ENCODE data around the gene C6orf89.

C6orf89 gene

GRCh38 chr6:36856277-36856676 is 29.5 kb upstream of the C6orf89 start:
- Histone ChIP-seq H3K4me3 (ENCODE audit: low read length) (no peak overlapping the region), H3K9me3 (ENCODE audit: control insufficient read depth, low read depth, low read length) (no peaks in the 10 kb centered on the region), H3K4me1 (ENCODE audit: control insufficient read depth, low read depth, low read length) (peaks cover 10% of the 10 kb centered on the region), H3K27ac (ENCODE audit: low read length) (no peak overlapping the region), H3K27me3 (ENCODE audit: control insufficient read depth, insufficient read depth, low read length) (no peaks in the 10 kb centered on the region), H3K9ac (ENCODE audit: low read length) (no peak overlapping the region), H3K36me3 (ENCODE audit: control insufficient read depth, low read depth, low read length) (peaks cover 46% of the 10 kb centered on the region)

GRCh38 chr6:36857325-36857724 is 28.4 kb upstream of the C6orf89 start:
- Histone ChIP-seq H3K27ac (ENCODE audit: low read length) (no peak overlapping the region), H3K36me3 (ENCODE audit: control insufficient read depth, low read depth, low read length) (peaks cover 44% of the 10 kb centered on the region), H3K9ac (ENCODE audit: low read length) (no peak overlapping the region), H3K27me3 (ENCODE audit: control insufficient read depth, insufficient read depth, low read length) (no peaks in the 10 kb centered on the region), H3K4me1 (ENCODE audit: control insufficient read depth, low read depth, low read length) (peaks cover 10% of the 10 kb centered on the region), H3K4me3 (ENCODE audit: low read length) (no peak overlapping the region), H3K9me3 (ENCODE audit: control insufficient read depth, low read depth, low read length) (no peaks in the 10 kb centered on the region)

- Histone ChIP-seq H3K4me3 (ENCODE audit: low read length) (peak overlapping the region; percentile 15), H3K4me1 (ENCODE audit: control insufficient read depth, low read depth, low read length) (peaks cover 10% of the 10 kb centered on the region), H3K9me3 (ENCODE audit: control insufficient read depth, low read depth, low read length) (no peaks in the 10 kb centered on the region), H3K27ac (ENCODE audit: low read length) (peak overlapping the region; percentile 82), H3K36me3 (ENCODE audit: control insufficient read depth, low read depth, low read length) (peaks cover 44% of the 10 kb centered on the region), H3K27me3 (ENCODE audit: control insufficient read depth, insufficient read depth, low read length) (no peaks in the 10 kb centered on the region), H3K9ac (ENCODE audit: low read length) (peak overlapping the region; percentile 40)
These were observed 27.3 kb upstream of the C6orf89 start for GRCh38 chr6:36858407-36858981.

- Histone ChIP-seq H3K9me3 (ENCODE audit: control insufficient read depth, low read depth, low read length) (no peaks in the 10 kb centered on the region), H3K36me3 (ENCODE audit: control insufficient read depth, low read depth, low read length) (peaks cover 29% of the 10 kb centered on the region), H3K4me3 (ENCODE audit: low read length) (no peak overlapping the region), H3K27ac (ENCODE audit: low read length) (no peak overlapping the region), H3K9ac (ENCODE audit: low read length) (no peak overlapping the region), H3K27me3 (ENCODE audit: control insufficient read depth, insufficient read depth, low read length) (no peaks in the 10 kb centered on the region), H3K4me1 (ENCODE audit: control insufficient read depth, low read depth, low read length) (peaks cover 10% of the 10 kb centered on the region)
These were observed 25.6 kb upstream of the C6orf89 start for GRCh38 chr6:36860126-36860525.

- peaks cover 28% of the 10 kb centered on the region for H3K36me3 ChIP-seq (ENCODE audit: control insufficient read depth, low read depth, low read length)
- H3K27ac ChIP-seq (ENCODE audit: low read length): no peak overlapping the region
- peaks cover 10% of the 10 kb centered on the region for H3K4me1 ChIP-seq (ENCODE audit: control insufficient read depth, low read depth, low read length)
- H3K4me3 ChIP-seq (ENCODE audit: low read length): no peak overlapping the region
- no peaks in the 10 kb centered on the region for H3K27me3 ChIP-seq (ENCODE audit: control insufficient read depth, insufficient read depth, low read length)
- no peak overlapping the region for H3K9ac ChIP-seq (ENCODE audit: low read length)
- no peaks in the 10 kb centered on the region for H3K9me3 ChIP-seq (ENCODE audit: control insufficient read depth, low read depth, low read length)
These were observed 23.4 kb upstream of the C6orf89 start for GRCh38 chr6:36862164-36862847.

GRCh38 chr6:36862848-36863382 is 22.8 kb upstream of the C6orf89 start:
- Histone ChIP-seq H3K27me3 (ENCODE audit: control insufficient read depth, insufficient read depth, low read length) (no peaks in the 10 kb centered on the region), H3K9me3 (ENCODE audit: control insufficient read depth, low read depth, low read length) (no peaks in the 10 kb centered on the region), H3K9ac (ENCODE audit: low read length) (no peak overlapping the region), H3K36me3 (ENCODE audit: control insufficient read depth, low read depth, low read length) (peaks cover 34% of the 10 kb centered on the region), H3K4me1 (ENCODE audit: control insufficient read depth, low read depth, low read length) (peaks cover 10% of the 10 kb centered on the region), H3K27ac (ENCODE audit: low read length) (no peak overlapping the region), H3K4me3 (ENCODE audit: low read length) (no peak overlapping the region)

GRCh38 chr6:36863670-36864540 is 21.8 kb upstream of the C6orf89 start:
- Histone ChIP-seq H3K27me3 (ENCODE audit: control insufficient read depth, insufficient read depth, low read length) (no peaks in the 10 kb centered on the region), H3K9ac (ENCODE audit: low read length) (no peak overlapping the region), H3K36me3 (ENCODE audit: control insufficient read depth, low read depth, low read length) (peaks cover 34% of the 10 kb centered on the region), H3K27ac (ENCODE audit: low read length) (no peak overlapping the region), H3K4me1 (ENCODE audit: control insufficient read depth, low read depth, low read length) (peaks cover 6% of the 10 kb centered on the region), H3K4me3 (ENCODE audit: low read length) (no peak overlapping the region), H3K9me3 (ENCODE audit: control insufficient read depth, low read depth, low read length) (no peaks in the 10 kb centered on the region)

- Histone ChIP-seq H3K27me3 (ENCODE audit: control insufficient read depth, insufficient read depth, low read length) (no peaks in the 10 kb centered on the region), H3K36me3 (ENCODE audit: control insufficient read depth, low read depth, low read length) (peaks cover 45% of the 10 kb centered on the region), H3K4me3 (ENCODE audit: low read length) (no peak overlapping the region), H3K9ac (ENCODE audit: low read length) (no peak overlapping the region), H3K4me1 (ENCODE audit: control insufficient read depth, low read depth, low read length) (no peaks in the 10 kb centered on the region), H3K27ac (ENCODE audit: low read length) (no peak overlapping the region), H3K9me3 (ENCODE audit: control insufficient read depth, low read depth, low read length) (no peaks in the 10 kb centered on the region)
These were observed 19.9 kb upstream of the C6orf89 start for GRCh38 chr6:36865835-36866234.

GRCh38 chr6:36867471-36868224 is 18.1 kb upstream of the C6orf89 start:
- Histone ChIP-seq H3K27me3 (ENCODE audit: control insufficient read depth, insufficient read depth, low read length) (no peaks in the 10 kb centered on the region), H3K36me3 (ENCODE audit: control insufficient read depth, low read depth, low read length) (peaks cover 48% of the 10 kb centered on the region), H3K4me3 (ENCODE audit: low read length) (no peak overlapping the region), H3K9ac (ENCODE audit: low read length) (no peak overlapping the region), H3K9me3 (ENCODE audit: control insufficient read depth, low read depth, low read length) (no peaks in the 10 kb centered on the region), H3K27ac (ENCODE audit: low read length) (no peak overlapping the region), H3K4me1 (ENCODE audit: control insufficient read depth, low read depth, low read length) (no peaks in the 10 kb centered on the region)

GRCh38 chr6:36871686-36872085 is 14.1 kb upstream of the C6orf89 start:
- Histone ChIP-seq H3K36me3 (ENCODE audit: control insufficient read depth, low read depth, low read length) (peaks cover 31% of the 10 kb centered on the region), H3K9ac (ENCODE audit: low read length) (no peak overlapping the region), H3K27ac (ENCODE audit: low read length) (no peak overlapping the region), H3K9me3 (ENCODE audit: control insufficient read depth, low read depth, low read length) (no peaks in the 10 kb centered on the region), H3K4me1 (ENCODE audit: control insufficient read depth, low read depth, low read length) (peaks cover 5% of the 10 kb centered on the region), H3K27me3 (ENCODE audit: control insufficient read depth, insufficient read depth, low read length) (no peaks in the 10 kb centered on the region), H3K4me3 (ENCODE audit: low read length) (no peak overlapping the region)

- Histone ChIP-seq H3K27ac (ENCODE audit: low read length) (no peak overlapping the region), H3K9me3 (ENCODE audit: control insufficient read depth, low read depth, low read length) (no peaks in the 10 kb centered on the region), H3K9ac (ENCODE audit: low read length) (no peak overlapping the region), H3K4me3 (ENCODE audit: low read length) (peak overlapping the region; percentile 88), H3K36me3 (ENCODE audit: control insufficient read depth, low read depth, low read length) (peaks cover 19% of the 10 kb centered on the region), H3K4me1 (ENCODE audit: control insufficient read depth, low read depth, low read length) (peaks cover 5% of the 10 kb centered on the region), H3K27me3 (ENCODE audit: control insufficient read depth, insufficient read depth, low read length) (no peaks in the 10 kb centered on the region)
These were observed 12.6 kb upstream of the C6orf89 start for GRCh38 chr6:36873115-36873514.
